HUES64 (cell line): ENCODE data around the gene ACOX1.

Experiments used
- H3K27ac ChIP-seq: 2 replicates; pipeline ENCODE4 v1.7.0; 2013; ENCODE audit warnings: low read depth, low read length, inconsistent platforms
- H3K27me3 ChIP-seq: 2 replicates; pipeline ENCODE4 v1.6.1; 2013; ENCODE audit warnings: mild to moderate bottlenecking, low read length; ENCODE audit not compliant: insufficient read depth
- H3K36me3 ChIP-seq: 2 replicates; pipeline ENCODE4 v1.6.1; 2013; ENCODE audit warnings: mild to moderate bottlenecking, low read length; ENCODE audit not compliant: insufficient read depth
- H3K4me1 ChIP-seq: 2 replicates; pipeline ENCODE4 v1.6.1; 2013; ENCODE audit warnings: mild to moderate bottlenecking, low read length, moderate library complexity; ENCODE audit not compliant: insufficient read depth
- H3K4me3 ChIP-seq: 2 replicates; pipeline ENCODE4 v1.5.1; 2013; ENCODE audit warnings: mild to moderate bottlenecking, low read length, moderate library complexity
- H3K9ac ChIP-seq: 2 replicates; pipeline ENCODE4 v1.6.1; 2013; ENCODE audit warnings: mild to moderate bottlenecking, low read depth, low read length
- H3K9me3 ChIP-seq: 2 replicates; pipeline ENCODE4 v1.6.1; 2013; ENCODE audit warnings: low read depth, low read length; ENCODE audit not compliant: insufficient read depth
- WGBS: fragments of 150-250, 120-280 bp; methylation state at CpG from one replicate; pipeline ENCODE4 v1.1.7; 2013; ENCODE audit warnings: missing lambda C conversion rate; 5-methylcytosine and 5-hydroxymethylcytosine counted together

The ACOX1 gene

DNA sequence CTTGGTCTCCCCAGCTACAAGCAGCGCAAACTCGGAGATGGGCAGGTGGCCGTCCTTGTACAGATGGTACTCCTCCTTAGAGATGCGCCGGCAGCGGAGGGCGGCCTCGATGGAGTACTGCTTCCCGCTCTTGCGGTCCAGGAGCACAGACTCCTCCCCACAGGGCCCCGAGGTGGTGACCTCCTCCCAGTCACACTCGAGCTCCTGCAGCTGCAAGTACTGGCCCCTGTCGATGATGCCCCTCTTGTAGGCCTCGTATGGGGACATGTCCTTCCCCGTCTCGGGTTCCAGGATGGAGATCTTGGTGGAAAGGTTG lies 28.8 kb upstream of the ACOX1 start:
- Histone ChIP-seq H3K36me3 (peaks cover 7% of the 10 kb centered on the region; the same call in 1 of the 2 replicates), H3K27me3 (no peaks in the 10 kb centered on the region), H3K9me3 (no peaks in the 10 kb centered on the region), H3K9ac (no peak overlapping the region), H3K4me3 (no peak overlapping the region), H3K4me1 (no peaks in the 10 kb centered on the region), H3K27ac (no peak overlapping the region)
- WGBS = 93% methylated on average over 16 of the region's 16 CpGs

DNA sequence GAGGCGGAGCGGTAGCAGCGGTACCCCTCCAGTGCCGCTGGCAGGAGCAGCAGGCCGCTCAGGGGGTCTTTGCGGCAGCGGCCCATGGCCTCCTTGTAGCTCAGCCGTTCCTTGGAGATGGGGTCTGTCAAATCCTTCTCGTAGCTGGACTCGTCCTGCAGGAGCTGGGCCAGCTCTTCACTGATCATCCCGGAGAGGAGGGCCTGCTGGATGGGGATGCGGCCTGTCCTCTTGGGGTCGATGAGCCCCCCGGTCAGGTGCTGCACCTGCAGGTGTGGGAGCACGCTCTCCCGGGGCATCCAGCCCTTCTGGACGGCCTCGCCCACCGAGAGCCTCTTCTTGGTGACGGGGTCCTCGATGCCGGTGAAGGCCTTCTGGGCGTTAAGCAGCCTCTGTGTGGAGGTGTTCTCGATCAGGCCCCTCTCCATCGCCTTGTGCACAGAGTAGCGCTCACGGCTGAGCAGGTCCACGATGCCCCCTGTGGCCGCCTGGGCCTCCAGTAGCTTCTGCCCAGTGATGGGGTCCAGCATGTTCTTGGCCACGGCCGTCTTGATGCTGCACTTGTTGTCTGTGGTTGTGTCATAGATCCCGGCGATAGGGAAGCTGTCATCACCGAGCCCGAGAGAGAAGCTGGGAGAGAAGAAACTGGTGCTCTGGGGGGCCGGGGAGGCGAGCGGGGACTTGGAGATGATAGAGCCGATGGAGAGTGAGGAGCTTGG lies 28.3 kb upstream of the ACOX1 start:
- H3K9ac ChIP-seq = no peak overlapping the region
- H3K27ac ChIP-seq = no peak overlapping the region
- H3K9me3 ChIP-seq = no peaks in the 10 kb centered on the region
- peaks cover 11% of the 10 kb centered on the region for H3K36me3 ChIP-seq
- H3K27me3 ChIP-seq = no peaks in the 10 kb centered on the region
- WGBS = 92% methylated on average over 39 of the region's 39 CpGs
- no peak overlapping the region for H3K4me3 ChIP-seq
- H3K4me1 ChIP-seq = no peaks in the 10 kb centered on the region

DNA sequence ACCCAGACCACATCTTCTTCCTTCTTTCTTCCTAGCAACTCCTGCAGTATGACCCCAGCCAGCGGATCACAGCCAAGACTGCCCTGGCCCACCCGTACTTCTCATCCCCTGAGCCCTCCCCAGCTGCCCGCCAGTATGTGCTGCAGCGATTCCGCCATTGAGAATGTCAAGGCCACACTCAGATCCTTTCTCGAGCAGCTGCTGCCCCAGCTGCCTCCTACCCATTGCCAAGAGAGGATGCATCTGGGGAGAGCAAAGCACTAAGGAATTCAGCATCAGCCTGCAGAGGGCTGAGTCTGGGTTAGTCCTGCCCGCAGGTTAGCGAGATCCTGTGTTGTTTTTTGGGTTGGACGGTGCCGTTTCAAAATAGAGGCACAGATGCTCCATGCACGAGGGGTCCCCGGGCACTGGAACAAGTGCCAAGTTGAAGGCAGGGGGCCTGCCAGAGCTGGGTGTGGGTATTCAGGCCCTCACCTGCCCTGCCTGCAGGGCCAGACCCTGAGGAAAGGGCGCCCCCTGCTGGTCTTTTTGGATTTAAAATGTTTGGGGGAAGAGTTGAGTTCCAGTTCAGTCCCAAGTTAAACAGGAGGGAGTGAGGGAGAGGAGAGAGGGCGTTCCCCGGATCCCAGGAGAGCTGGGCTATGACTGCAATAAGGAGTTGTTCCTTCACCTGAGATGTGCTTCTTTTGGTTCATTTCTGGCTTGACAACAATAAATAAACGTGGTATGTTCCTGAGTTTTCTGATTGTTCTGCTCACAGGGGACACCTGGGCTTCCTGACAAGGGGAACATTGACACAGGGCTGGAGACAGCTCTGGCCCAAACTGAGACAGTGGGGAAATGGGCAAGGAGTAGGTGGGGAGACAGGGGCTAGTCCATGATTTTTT lies 26.5 kb upstream of the ACOX1 start:
- no peaks in the 10 kb centered on the region for H3K4me1 ChIP-seq
- H3K9me3 ChIP-seq = no peaks in the 10 kb centered on the region
- H3K36me3 ChIP-seq = peaks cover 14% of the 10 kb centered on the region
- H3K27ac ChIP-seq = no peak overlapping the region
- WGBS = 80% methylated on average over 16 of the region's 16 CpGs
- H3K27me3 ChIP-seq = no peaks in the 10 kb centered on the region
- H3K4me3 ChIP-seq = no peak overlapping the region
- H3K9ac ChIP-seq = no peak overlapping the region

DNA sequence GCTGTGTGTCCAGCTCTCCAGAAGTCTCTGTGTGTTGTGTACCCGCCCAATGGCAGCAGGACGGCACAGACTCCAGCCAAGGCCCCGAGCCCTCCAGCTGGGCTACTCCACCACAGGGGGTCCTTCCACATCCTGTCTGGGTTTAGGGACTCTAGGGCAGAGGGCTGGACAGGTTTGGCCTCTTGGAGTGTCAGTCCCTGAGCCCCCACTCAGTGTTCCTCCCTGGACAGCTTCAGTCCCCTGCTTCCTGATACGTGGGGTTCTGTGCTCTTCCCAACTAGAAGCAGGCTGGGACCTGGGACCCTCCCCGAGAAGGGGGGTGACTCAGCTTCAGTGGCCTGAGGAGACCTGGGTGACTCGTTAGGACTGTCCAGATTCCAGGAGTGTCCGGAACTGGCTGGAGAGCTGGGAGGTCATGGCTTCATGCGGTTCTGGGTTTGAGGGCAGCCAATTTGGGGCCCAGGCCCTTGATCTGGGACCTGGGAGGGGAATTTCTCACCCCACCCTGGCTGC lies 25.8 kb upstream of the ACOX1 start:
- H3K27me3 ChIP-seq = no peaks in the 10 kb centered on the region
- H3K4me1 ChIP-seq = no peaks in the 10 kb centered on the region
- no peak overlapping the region for H3K27ac ChIP-seq
- H3K4me3 ChIP-seq = no peak overlapping the region
- H3K36me3 ChIP-seq = peaks cover 14% of the 10 kb centered on the region
- no peak overlapping the region for H3K9ac ChIP-seq
- 82% methylated on average over 8 of the region's 8 CpGs for WGBS
- no peaks in the 10 kb centered on the region for H3K9me3 ChIP-seq

DNA sequence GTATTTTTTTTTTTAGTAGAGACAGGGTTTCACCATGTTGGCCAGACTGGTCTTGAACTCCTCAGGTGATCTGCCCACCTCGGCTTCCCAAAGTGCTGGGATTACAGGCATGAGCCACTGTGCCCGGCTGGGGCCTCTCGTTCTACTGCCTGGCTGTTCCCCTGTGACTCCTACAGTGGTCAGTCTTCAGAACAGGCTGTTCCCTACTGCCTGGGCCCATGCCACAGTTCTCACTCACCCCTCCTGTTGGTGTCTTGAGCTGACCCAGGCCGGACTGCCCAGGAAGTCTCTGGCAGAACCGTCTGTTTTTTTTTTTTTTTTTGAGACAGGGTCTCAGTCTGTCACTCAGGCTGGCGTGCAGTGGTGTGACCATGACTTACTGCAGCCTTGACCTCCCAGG lies 24.9 kb upstream of the ACOX1 start:
- Histone ChIP-seq H3K4me3 (no peak overlapping the region), H3K27ac (no peak overlapping the region), H3K9me3 (no peaks in the 10 kb centered on the region), H3K4me1 (no peaks in the 10 kb centered on the region), H3K9ac (no peak overlapping the region), H3K27me3 (no peaks in the 10 kb centered on the region), H3K36me3 (peaks cover 14% of the 10 kb centered on the region)
- whole genome bisulfite sequencing = 96% methylated on average over 6 of the region's 6 CpGs

DNA sequence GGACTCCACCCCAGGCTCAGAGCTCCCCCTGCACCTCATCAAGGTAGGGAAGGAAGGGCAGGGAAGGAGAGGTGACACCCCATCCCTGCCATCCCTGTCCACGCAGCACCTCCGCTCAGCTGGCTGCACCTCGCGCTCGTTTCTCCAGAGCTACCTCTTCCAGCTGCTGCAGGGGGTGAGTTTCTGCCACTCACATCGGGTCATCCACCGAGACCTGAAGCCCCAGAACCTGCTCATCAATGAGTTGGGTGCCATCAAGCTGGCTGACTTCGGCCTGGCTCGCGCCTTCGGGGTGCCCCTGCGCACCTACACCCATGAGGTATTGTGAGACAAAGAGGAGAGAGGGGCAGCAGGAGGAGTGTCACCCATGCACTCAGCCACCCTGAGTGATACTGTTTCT lies 23.1 kb upstream of the ACOX1 start:
- no peaks in the 10 kb centered on the region for H3K4me1 ChIP-seq
- no peaks in the 10 kb centered on the region for H3K27me3 ChIP-seq
- H3K9me3 ChIP-seq = no peaks in the 10 kb centered on the region
- H3K4me3 ChIP-seq = no peak overlapping the region
- H3K9ac ChIP-seq = no peak overlapping the region
- no peak overlapping the region for H3K27ac ChIP-seq
- 96% methylated on average over 12 of the region's 12 CpGs for WGBS
- H3K36me3 ChIP-seq = peaks cover 14% of the 10 kb centered on the region

- Histone ChIP-seq H3K27me3 (no peaks in the 10 kb centered on the region), H3K36me3 (peaks cover 14% of the 10 kb centered on the region), H3K4me3 (no peak within 1 kb of the TSS), H3K27ac (no peak within 1 kb of the TSS; the same call in 1 of the 2 replicates), H3K4me1 (no peaks in the 10 kb centered on the region), H3K9ac (no peak within 1 kb of the TSS), H3K9me3 (no peaks in the 10 kb centered on the region)
- WGBS = 90% methylated on average over 21 of the region's 21 CpGs
Measured at GRCh38 chr17:76000755-76001521, 22.0 kb upstream of the ACOX1 start, which contains the start of gene CDK3. TSS of gene CDK3 (plus strand) at chr17:76000855. CDS start at chr17:76001426, 571 bp downstream.

DNA sequence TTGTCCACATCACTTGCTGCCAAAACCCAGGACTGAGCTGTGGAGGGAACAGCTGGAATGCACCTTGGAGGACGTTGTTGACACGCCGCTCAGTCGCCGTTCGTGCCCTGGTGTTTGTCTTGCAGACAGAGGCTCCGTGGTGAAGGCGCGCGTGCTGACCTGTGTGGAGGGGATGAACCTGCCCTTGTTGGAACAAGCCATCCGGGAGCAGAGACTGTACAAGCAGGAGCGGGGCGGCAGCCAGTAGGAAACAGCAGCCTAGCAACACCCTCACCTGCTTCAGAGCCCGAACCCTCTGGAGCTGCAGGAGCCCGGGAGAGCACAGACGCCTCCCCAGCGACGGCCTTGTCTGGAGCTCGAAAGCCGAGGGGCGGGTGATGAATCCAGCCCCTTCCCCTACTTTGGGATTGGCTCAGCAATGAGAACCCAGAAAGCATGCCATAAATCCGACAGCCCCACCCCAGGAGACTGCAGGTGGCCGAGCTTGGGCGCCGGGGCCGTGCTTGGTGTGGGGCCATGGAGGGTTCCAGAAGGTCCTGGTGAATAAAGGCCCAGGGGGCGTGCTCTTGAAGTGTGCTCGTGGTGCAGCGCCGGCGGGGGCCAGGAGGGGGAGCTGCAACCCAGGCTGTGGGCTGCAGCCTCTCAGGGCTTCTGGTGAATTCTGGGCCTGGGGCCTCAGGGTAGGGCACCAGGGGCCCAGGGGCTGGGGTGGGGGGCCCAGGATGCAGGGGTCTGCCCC lies 21.2 kb upstream of the ACOX1 start:
- no peak overlapping the region for H3K9ac ChIP-seq
- H3K27me3 ChIP-seq = no peaks in the 10 kb centered on the region
- no peak overlapping the region for H3K4me3 ChIP-seq
- H3K27ac ChIP-seq = no peak overlapping the region; the same call in 1 of the 2 replicates
- no peaks in the 10 kb centered on the region for H3K4me1 ChIP-seq
- no peaks in the 10 kb centered on the region for H3K9me3 ChIP-seq
- H3K36me3 ChIP-seq = peaks cover 16% of the 10 kb centered on the region
- WGBS = 75% methylated on average over 31 of the region's 31 CpGs

GRCh38 chr17:75998327-75998795 lies 19.4 kb upstream of the ACOX1 start:
- Histone ChIP-seq H3K27me3 (no peaks in the 10 kb centered on the region), H3K4me3 (no peak overlapping the region), H3K27ac (no peak overlapping the region), H3K36me3 (peaks cover 17% of the 10 kb centered on the region), H3K9ac (no peak overlapping the region), H3K4me1 (no peaks in the 10 kb centered on the region), H3K9me3 (no peaks in the 10 kb centered on the region)
- 96% methylated on average over 9 of the region's 9 CpGs for WGBS
